Posterior vena cava (tissue), 2 donors: ENCODE results near the gene CCDC78. TPM values are rescaled to one million over a fixed set of nuclear protein-coding genes. Genes with fewer than 3 reads are reported as not detected.
"Not testable (repeated sequence)": the region's sequence is repeated elsewhere in the genome, so short reads cannot be mapped to it uniquely, and the experiment has no call there.

Experiments
- DNase-seq: peaks from one replicate; pipeline ENCODE4 v3.0.0-alpha.2; 2020; ENCODE audit warnings: low spot score
- intact Hi-C, 2 donors: fragments of 100-400 bp; cut with DNase I; formaldehyde crosslinking; loops; one replicate each; pipeline versions ENCODE4 v1.14.1 to v1.14.2; 2022 to 2023
- total RNA-seq, 2 donors: library from RNA; stranded (reverse); fragmentation: NEBNext Ultra II Directional; extraction: Animal tissue kit (Norgen Biotek cat#: 25700); gene quantifications; one replicate each; pipeline ENCODE4 v1.2.1, GENCODE V29; 2021
- donor health status: DM: yes; HTN: yes; CAD: no.
- donor health status: DM: yes; HTN: yes; CAD: no.

CCDC78 gene
- total RNA-seq, 2 donors from 2014 or later: 0.52 to 1.0 TPM

DNA sequence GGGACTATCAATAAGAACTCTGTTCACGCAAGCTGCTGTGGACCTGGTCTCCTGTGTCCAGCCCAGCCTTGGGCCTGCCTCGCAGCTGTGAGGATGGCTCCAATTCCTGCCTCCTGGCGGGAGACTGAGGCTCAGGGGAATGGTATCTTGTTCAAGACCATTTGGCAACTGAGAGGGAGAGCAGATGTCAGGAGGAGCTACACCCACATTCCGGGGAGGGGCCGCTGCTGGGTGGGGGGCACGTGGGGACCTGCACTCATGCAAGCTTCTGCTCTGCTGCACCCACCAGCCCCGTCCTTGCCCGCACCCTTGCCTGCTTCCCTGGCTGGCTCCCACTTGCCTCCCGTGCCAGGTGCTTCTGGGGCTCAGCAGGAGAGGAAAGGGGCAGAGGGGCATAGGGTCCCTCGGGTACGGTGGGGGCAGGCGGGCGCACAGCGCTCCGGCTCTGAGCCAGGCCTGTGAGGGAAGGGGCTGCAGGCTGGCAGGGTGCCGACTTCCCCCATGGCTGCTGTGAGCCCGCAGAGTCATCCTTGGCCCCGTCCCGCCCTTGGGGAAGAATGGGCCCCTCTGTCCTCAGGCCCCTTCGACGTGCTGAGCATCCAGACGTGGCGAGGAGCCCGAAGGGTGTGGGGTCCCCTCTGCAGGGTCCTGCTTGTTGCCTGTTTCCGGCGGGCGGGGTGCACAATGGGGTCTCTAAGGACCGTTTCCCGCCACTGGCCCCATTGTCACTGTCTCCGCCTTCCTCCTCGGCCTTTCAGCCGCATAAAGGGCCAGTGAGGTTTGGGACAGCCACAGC, 8.6 kb downstream of the CCDC78 start:
- DNase-seq: no peak
- intact Hi-C loops: no loop called here

DNA sequence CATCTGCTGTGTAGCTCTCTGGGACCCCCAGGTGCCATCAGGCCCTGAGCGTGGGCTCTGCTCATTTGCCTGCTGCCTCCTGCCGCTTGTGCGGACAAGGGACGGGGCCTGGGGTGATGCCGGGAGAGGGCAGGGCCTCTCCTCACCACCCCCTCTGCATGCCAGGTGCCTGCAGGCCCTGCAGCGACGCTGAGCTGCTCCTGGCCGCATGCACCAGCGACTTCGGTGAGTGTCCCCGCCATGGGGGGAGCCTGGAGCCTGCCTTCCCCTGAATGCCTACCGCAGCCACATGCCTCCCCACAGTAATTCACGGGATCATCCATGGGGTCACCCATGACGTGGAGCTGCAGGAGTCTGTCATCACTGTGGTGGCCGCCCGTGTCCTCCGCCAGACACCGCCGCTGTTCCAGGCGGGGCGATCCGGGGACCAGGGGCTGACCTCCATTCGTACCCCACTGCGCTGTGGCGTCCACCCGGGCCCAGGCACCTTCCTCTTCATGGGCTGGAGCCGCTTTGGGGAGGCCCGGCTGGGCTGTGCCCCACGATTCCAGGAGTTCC, 9.4 kb downstream of the CCDC78 start:
- intact Hi-C loops: no loop called here
- no peak for DNase-seq

DNA sequence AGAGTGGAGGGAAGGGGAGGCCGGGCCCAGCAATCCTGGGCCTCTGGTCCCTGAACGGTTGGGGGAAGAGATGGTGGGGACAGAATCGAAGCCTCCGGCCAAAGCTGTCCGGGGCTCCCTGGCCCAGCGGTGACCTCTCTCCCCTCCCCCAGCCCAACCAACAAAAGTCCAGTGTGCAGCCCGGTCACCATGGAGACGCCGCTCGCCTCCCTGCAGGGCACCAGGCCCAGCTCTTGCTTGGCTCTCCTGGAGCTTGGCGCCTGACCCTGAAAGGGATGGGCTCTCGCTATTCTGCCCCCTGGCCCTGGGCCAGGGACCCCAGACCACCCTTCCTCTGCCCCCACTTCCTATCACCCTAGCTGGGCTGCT, 10.1 kb downstream of the CCDC78 start:
- no peak for DNase-seq
- intact Hi-C loops: no loop called here

- no peak for DNase-seq
- intact Hi-C loops: no loop called here
These were observed 10.6 kb downstream of the CCDC78 start for GRCh38 chr16:715477-716199.

- peak; percentile 96 for DNase-seq
- intact Hi-C loops: loop anchor here (5.0 kb wide), 2 partner anchors 72 to 337 kb away; partner anchors contain the start of genes CHTF18 (in 2 of the 2) and RPUSD1 (in 2 of the 2)
These were observed 11.4 kb downstream of the CCDC78 start, which contains the start of gene METRN for GRCh38 chr16:714558-715476. METRN (plus strand) TSS chr16:715118; CDS start chr16:715290, 172 bp downstream.

DNA sequence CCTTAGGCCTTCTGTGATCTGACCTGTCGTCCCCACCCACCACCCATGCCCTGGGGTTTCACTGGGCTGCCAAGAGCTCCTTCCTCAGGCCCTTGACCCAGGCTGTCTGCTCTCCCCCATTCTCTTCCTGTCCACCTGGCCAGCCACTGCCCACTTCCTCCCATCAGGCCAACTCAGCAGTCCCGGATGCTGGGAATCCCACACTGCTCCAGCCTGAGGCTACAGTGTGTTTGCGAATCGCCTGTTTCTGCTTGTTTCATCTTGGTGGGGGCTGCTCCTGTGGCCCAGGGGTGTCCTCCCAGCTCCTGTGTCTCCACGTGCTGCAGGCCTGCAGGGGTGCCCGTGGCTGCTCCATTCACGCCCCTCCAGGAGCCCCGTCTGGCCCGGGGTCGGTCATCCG, 12.2 kb downstream of the CCDC78 start:
- intact Hi-C loops: loop anchor here (5.0 kb wide), 2 partner anchors 73 to 338 kb away; partner anchors contain the start of genes CHTF18 (in 2 of the 2) and RPUSD1 (in 2 of the 2)
- no peak for DNase-seq

DNA sequence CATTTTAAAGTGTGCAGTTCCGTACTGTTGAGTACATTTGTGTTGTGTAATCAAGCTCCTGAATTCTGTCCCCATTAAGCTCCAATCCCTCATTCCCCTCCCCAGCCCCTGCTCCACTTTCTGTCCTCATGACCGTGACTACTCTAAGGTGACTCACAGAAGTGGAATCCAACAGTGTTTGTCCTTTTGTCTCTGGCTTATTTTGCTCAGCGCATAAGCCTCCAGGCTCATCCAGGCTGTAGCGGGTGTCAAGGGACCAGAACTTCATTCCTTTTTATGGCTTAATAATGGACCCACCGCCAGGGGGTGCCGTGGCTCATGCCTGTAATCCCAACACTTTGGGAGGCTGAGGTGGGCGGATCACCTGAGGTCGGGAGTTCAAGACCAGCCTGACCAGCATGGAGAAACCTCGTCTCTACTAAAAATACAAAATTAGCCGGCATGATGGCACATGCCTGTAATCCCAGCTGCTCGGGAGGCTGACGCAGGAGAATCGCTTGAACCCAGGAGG, 13.4 kb downstream of the CCDC78 start:
- DNase-seq: not testable (repeated sequence)
- intact Hi-C loops: loop anchor here (5.0 kb wide), 2 partner anchors 75 to 340 kb away; partner anchors contain the start of genes CHTF18 (in 2 of the 2) and RPUSD1 (in 2 of the 2)

- DNase-seq: peak; percentile 94
- intact Hi-C loops: loop anchor here (5.0 kb wide), 2 partner anchors 76 to 341 kb away; partner anchors contain the start of genes CHTF18 (in 2 of the 2) and RPUSD1 (in 2 of the 2)
These were observed 14.5 kb downstream of the CCDC78 start for GRCh38 chr16:711548-712320.

DNA sequence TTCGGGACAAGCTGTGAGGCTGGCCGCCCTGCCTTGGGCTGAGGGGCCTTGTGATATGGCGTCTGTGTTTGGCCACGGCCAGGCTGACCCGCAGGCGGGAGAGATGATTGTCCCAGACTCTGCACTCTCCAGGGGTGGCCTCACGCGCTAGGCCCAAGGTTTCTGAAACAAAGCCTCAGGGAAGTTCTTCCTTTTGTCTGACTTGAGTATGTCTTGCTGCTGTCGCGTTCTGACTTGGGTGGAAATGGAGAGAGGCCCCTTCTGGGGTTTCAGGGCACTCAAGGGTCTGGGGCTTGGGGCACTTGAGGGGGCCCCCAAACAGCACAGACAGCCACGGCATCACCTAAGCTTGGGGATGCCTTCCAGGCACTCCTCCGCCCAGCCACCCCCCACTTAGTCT, 15.2 kb downstream of the CCDC78 start:
- no peak for DNase-seq
- intact Hi-C loops: loop anchor here (5.0 kb wide), 2 partner anchors 76 to 341 kb away; partner anchors contain the start of genes CHTF18 (in 2 of the 2) and RPUSD1 (in 2 of the 2)

GRCh38 chr16:710500-711075, 15.7 kb downstream of the CCDC78 start:
- intact Hi-C loops: loop anchor here (5.0 kb wide), 2 partner anchors 77 to 342 kb away; partner anchors contain the start of genes CHTF18 (in 2 of the 2) and RPUSD1 (in 2 of the 2)
- no peak for DNase-seq

DNA sequence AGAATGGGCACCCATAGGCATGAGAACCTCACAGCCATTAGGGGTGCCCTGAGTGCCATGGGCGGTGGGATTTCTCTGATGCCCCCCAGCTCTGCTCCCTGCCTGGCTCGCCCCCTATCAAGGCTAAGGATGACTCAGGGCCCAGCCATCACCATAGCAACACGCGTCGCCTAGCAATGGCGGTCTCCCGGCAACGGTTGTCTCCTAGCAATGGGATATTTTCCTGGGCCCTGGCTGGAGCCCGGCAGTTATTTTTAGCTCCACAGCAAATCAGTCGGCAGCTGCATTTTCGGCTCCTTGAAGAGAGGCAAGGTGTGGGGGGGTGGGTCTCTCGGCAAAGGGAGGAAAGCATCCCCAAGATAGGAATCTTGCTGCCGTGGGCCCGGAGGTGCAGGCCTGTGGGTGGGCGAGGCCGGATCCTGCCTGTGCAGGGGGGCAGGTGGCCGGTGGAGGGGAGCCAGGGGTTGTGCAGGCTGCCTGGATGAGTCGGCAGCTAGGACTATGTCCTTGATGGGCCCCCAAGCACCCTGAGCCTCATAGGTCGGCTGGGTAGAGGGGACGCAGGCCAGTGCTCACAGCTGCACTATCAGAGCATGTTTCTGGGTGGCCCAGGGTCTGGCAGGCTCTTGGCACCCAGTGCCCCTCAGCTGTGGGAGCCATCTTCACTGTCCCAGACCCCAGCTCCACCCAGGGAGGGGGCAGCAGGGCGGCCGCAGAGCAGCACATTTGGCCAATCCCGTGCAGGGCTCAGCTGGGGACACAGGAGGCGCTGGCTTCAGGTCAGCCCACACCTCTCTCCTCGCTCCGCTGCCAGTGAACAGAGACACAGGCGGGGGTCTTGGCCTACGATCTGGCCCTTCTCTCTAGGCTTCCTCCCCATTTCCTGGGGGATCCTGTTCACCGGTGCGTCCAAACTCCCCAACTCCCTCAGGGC, 16.4 kb downstream of the CCDC78 start:
- intact Hi-C loops: loop anchor here (5.0 kb wide), 2 partner anchors 77 to 342 kb away; partner anchors contain the start of genes CHTF18 (in 2 of the 2) and RPUSD1 (in 2 of the 2)
- no peak for DNase-seq

DNA sequence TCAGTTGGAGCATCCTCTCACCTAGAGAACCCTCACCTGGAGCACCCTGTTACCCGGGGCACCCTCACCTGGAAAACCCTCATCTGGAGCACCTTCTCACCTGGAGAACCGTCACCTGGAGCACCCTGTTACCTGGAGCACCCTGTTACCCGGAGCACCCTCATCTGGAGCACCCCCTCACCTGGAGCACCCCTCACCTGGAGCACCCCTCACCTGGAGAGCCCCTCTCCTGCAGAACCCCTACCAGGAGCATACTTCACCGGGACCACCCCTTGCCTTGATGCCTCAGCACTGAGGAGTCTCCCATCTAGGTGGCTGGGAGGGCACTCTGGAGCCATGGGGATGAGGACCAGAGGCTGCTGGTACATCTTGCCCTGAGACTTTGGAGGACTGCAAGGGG, 17.3 kb downstream of the CCDC78 start:
- no peak for DNase-seq
- intact Hi-C loops: no loop called here

DNA sequence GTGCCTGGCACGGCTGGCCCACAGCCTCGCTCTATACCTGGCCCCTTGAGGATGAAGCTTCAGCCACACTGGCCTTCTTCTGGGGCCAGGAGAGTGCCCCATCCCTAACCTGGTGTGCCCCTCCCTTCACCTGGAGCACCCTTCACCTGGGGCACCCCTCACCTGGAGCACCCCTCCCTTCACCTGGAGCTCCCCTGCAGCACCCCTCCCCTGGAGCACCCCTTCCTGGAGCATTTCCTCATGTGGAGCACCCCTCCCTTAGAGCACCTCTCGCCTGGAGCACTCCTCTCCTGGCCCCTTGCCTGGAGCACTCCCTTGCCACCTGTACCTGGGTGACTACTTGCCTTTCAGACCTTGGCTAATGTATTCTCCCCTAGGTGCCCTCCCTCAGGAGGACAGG, 18.2 kb downstream of the CCDC78 start:
- DNase-seq: no peak
- intact Hi-C loops: no loop called here

DNA sequence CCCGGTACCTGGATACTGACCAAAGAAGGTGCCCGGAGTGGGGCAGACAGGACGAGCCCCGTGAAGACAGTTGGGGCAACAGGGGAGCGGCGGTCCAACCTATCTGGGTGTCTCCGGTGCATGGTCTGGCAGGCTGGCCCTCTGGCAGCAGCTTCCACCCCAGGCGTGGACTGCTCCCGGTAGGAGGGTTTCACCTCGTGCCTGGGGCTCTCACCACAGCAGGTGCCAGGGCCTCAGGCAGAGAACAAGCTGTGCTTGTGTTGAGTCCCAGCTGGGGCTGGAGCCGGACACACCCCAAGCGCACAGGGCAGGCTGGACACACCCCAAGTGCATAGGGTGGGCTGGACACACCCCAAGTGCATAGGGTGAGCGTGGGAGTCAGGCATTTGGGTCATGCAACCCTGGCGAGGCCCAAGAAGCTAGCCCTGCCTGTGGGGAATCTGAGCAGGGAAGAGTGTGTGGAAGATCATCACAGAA, 19.1 kb downstream of the CCDC78 start:
- DNase-seq: no peak
- intact Hi-C loops: no loop called here

DNA sequence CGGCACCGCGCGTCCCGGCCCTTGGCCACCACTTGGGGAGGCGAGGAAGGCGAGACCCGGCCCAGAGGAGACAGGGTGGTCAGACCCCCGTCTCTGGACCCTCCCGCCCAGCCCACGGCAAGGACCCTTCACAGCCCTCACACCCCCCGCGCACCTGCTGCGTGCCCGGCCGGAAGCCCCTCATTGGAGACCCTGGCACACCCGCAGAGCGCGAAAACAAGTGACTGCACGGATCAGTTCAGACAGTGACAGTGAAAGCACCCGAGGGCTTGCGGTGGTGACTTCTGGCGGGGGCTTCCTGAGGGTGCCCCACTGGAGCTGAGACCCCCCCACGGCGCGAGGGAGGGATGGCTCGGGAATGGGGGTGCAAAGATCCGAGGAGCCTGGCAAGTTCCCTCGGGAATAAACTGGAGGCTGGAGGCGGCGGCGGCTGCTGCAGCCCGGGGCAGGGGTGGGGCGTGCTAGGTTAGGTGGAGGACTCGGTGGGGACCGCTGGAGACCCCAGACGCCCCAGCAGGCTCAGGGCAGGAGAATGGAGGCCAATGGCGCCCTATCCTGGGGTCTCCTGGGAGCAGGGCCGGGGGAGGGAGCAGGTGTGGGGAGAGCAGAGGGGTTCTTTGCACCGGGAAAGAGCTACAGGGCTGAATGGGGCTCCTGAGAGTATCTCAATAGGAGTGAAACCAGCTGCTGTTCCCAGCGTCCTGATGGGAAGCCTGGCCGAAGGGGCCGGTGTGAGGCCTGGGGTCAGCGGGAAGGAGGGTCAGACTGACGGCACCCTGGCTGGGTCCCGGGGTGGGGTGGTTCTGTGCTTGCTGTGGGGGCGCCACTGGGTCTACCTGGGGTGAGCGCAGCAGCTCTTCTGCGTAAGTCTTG, 19.8 kb downstream of the CCDC78 start:
- intact Hi-C loops: no loop called here

More for the DNA sequence above, 19.8 kb downstream of the CCDC78 start:
- DNase-seq: no peak
